ENCODE results near the gene CNOT4.
"Not testable (repeated sequence)": the region's sequence is repeated elsewhere in the genome, so short reads cannot be mapped to it uniquely, and the experiment has no call there.

CNOT4 gene

DNA sequence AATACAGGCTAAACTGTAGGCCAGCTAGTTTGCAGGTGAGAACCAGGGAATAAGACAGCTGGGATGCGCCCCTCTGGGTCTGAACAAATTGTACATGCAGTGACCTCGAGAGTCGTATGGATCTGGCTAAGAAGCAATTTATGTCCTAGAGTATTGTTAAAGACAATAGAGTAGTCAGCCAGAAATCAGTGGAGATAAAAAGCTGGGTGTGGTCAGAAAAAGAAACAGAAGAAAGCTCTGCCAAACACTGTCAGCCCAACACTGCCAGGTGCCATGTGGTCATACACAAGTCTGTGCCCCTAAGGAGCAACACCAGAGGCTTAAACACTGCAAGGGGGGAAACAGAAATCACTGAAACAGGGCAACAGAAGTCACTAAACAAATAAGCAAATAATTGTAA lies 62.2 kb downstream of the CNOT4 start:
- no peak for DNase-seq

DNA sequence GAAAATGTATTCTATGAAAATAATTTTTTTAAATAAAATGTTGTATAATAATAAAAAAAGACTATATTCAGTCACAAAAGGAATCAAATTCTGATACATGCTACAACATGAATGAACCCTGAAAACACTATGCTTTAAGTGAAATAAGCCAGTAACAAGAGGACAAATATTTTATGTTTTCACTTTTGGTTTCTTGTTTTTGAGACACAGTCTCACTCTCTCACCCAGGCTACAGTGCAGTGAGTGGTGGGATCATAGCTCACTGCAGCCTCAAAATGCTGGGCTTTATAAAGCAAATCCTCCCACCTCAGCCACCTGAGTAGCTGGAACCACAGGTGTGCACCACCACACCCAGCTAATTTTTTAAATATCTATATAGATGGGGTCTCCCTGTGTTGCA lies 64.2 kb downstream of the CNOT4 start:
- no peak for DNase-seq

DNA sequence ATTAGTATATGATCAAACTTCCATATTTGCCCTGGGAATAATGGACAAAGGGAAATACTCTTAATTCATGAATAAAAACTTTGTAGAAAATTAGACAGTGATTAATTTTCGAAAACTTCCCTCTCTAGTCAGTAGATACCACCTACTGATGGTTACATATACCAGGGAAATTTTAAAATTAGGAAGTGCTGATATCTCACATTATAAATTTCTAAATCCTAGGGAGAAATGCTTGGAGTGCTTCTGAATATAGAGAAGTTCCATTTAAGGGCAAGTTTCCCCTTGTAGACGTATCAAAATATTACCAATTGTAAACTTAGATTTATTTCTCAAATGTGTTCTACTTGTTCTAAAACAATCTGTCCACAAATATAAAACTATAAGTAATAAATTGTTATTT lies 64.6 kb downstream of the CNOT4 start:
- not testable (repeated sequence) for DNase-seq

DNA sequence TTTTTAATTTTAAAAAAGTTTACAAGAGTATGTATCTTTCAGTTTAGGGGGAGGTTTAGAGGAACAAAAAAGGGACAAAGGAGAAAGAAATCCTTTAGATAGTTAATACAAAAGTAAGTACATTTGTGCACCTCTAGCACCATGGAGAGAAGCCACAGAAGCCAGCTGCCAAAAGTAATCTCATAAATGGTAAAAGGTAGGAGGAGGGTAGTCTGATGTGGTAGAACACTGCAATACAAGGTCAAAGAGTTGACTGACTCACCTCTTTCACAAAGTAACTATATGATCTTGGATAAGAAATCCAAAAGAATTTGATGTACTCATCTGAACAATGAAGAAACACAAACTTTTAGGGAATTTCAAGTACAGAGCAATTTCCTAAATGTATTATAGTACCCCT lies 68.1 kb downstream of the CNOT4 start:
- DNase-seq = no peak

DNA sequence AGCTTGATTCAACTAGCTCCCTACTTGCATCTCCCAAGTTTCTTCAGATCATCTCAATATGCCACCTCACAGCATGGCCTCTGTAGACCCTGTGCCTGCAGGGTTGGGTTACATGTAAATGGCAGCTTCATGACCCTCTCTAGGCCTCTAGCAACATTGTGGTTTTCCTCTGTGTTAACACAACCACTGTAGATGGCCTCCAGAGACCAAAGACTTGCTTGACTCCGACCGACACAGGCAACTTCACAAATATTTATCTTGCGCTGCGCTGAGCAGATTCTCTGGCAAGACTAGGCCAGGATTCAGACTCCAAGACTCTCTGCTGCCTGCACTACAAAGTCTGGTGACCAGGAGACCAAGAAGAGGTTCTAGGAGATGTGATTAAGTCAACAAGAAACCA lies 75.9 kb downstream of the CNOT4 start:
- DNase-seq = no peak

DNA sequence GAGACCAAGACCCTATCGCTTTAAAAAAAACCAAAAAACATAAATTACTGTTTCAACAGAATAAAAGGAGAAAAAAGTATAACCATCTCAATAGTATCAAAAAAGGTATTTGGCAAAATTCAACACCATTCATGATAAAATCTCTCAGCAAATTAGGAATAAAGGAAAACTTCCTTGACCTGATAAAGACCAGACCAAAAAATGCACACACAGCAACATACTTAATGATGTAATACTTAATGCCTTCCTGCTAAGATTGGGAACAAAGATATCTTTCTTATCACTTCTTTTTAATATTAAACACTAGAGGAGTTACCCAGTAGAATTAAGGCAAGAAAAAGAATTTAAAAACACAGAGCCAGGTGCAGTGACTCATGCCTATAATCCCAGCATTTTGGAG lies 79.3 kb downstream of the CNOT4 start:
- DNase-seq = no peak

DNA sequence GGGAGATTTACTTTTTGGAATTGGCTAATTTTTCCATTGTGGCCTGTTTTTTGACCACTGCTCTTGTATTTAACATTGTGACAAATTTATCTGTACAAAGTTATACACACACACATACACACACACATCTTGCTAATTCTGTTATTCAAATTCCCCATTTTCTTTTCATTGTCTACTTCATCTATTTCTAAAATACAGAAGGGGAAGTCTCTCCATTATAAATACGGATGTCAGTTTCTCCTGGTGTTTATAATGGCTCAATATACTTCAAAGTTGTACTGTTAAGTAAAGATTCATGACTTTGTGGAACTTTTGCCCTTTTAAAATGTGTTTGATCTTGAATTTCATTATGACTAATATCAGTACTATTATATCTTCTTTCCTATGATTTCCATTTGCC lies 81.0 kb downstream of the CNOT4 start:
- DNase-seq = no peak

DNA sequence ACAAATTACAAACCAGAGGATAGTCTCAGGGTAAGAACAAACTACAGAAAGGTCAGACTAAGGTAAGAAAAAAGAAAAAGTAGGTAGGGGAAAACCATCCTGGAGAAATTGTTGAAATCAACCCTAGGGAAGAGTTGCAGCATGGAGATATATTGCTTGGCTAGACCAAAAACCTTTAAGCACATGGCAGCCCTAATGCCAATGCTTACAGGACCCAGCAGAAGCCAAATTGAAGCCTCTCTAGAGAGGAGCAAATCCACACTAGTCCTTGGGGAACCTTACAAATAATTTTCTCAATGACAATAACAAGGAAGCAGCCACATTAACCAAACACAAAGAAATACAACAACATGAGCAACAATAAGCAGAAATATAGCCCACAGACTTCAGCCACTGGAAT lies 81.9 kb downstream of the CNOT4 start:
- no peak for DNase-seq

DNA sequence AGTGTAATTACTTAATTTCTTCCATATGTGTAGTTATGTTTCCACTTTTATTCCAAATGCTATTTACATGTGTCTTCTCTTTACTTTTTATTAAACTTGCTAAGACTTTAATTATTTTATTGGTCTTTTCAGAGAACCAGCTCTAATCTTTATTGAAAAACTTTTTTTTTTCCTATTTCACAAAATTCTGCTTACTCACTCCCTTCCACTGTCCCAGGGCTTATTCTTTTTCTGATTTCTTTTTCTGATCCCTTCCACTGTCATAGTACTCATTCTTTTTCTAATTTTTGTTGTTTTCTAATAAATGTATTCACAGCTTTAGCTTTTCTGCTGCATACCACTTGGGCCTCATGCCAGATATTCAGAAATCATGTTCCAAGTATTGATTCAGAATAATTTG lies 82.7 kb downstream of the CNOT4 start:
- no peak for DNase-seq

DNA sequence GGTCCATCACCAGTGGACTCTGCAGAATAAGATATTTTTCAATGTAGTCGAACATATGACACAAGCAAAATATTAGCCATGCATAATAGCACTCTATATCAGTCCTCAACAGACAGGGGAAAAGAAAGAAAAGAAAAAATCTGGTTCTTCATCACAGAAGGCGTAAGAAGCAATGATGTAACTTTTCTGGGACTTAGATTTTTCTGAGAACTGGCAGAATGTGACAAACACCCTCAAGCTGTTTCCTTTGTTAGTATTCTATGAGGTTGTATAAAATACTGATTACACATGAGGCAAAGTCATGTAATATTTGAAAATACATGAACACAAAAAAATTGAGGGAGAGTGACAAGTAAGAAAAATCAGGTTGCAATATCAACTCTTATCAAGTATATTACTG lies 84.9 kb downstream of the CNOT4 start:
- no peak for DNase-seq

DNA sequence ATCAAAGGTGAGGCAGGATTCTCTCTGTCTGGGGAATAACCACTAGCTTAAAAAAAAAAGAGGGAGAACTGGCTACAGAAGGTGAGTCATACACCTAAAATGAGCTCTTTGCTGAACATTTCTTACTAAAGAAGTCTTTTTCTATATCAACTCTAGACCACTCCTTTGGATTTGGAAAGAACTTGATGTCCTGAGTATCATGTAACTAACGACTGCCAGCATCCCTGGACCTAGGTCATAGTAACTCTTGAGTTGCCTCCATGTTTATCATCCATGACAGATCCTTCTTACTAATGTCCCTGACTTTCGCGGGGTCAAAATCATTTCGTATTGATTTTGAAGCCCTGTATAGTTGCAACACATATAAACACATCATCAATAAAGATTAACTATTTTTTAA lies 89.1 kb downstream of the CNOT4 start:
- DNase-seq = no peak

DNA sequence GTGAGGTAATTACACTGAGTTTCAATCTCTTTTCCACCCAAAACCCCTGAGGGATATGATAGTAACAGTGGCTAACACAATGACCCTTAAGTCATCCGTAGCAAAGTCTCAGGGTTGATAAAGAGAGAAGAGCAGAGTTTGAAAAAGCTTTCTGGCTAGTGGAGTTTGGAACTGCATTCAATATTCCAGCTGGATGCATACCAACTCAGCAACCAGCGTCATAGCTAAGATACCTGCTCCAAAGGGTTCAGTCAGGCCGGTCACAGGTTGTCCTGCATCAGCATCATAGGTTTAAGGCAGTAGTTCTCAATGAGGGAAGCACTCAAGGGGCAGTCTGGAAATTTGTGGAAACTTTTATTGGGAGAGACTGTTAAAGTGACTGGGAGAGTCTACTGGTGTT lies 93.5 kb downstream of the CNOT4 start:
- no peak for DNase-seq

DNA sequence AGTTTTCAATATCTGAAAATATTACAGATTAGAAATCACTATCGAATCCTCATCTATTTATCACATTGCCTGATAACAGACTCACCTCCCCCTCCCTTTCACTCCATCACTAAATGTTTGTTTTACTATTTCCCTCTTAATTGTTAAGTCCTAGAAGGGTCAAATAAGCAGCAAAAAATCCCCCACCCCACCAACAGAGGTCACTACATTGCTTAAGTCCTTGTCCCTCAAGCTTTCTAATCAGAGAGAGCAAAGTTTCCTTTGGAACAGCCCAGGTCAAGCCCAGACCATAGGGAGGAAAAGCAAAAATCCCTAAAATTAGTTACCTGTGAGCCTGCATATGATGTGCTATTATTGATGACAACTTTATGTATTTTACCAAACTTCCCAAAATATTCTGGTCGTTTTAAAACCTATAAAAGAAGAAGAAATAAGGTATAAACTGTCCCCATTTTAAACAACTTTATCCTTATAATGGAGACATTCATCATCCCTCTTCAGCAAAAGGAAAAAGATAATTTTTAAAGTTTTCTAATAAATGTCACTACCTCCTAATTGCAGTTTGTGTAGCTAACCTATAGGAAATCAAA lies 95.0 kb downstream of the CNOT4 start:
- DNase-seq = peak; percentile 10

DNA sequence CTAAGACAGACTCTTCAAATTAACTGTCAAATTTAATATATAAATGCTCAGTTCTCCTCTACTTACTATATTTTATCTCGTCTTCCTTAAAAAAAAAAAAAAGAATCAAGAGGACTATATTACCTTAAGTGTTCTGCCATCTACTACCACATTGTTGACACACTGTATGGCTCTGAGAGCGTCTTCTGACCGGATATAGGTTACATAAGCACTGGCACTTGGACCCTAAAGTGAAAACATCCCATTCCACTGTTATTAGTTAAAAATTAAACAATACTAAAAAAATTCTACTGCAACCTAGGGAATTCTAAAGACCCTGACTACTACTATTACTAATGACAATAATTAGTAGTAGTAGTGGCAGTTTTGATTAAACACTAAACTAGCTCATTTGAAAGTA lies 95.7 kb downstream of the CNOT4 start:
- DNase-seq = no peak

DNA sequence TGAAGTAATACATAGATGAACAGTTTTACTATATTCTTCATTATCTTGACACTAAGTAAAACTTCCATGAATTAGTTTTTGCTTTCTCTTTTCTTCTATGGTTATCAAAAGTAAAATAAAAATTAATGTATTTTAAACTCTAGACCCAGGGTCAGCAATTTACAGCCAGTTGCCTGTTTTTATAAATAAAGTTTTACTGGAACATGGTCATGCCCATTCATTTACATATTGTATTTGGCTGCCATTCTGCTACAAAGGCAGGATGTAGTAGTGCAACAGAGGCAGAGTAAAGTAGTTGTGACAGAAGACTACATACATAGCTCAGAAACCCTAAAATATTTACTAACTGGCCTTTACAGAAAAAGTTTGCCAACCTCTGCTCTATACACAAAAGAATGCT lies 98.8 kb downstream of the CNOT4 start:
- DNase-seq = no peak

DNA sequence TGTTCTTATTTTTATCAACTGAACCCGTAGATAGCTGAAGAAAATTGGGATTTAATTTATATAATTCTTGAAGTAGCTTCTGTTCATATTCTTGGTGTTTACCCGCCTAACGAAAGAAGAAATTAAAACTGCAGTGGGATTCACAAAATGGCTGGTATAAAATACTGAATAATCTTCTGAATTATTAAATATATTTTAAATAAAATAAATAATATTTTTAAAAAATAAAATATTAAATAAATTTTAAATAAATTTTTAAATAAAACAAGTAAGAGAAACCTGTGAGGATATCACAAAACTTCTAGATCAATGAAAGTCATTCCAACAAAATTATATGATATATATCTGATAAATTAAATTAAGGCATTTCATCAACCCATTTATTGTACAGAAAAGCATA lies 99.4 kb downstream of the CNOT4 start:
- DNase-seq = no peak

DNA sequence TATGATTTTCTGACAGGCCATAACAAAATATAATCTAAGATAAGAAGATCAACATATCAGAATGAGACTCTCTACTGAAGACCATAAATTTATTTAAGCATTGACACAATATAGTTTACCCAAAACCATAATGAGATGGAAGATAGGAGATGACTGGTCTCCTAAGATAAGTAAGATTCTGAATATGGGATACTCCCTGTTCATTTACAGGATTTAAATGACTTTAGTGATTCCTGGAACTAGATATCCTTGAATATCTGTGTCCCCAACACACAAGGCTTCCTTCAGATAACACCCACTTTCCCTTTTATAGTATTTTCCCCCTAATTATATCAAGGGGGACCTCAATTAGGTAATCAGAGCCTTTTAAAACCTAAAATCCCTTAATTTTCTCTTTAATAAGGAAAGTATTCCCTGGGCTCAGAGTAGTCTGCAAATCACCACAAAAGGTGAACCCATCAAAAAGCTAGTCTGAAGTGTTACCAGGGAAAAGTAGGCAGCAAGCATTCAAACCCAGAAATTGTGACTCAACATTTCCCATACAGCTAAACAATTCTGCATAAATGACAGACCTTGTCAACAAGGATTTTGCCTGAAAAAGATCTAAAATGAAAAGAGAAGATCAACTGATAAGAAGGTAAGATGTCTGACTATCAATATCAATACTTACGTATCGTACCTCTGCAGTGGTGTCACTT lies 99.9 kb downstream of the CNOT4 start:
- no peak for DNase-seq

DNA sequence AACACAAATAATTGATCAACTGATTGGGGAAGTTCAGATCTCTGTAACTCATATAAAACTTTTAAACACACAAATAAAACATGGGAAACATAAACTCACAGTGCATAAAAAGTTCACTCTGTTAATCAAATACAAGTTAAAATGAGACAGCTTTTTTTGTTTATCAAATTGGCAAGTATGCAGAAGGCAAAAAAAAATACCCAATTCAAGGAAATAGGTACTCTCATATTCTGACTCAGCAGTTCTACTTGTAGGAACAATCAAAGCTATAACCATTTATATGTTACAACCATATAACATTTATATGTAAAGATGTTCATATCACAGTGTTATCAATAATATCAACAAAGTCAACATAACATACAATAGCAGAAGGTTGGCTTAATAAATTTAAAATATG lies 102.0 kb downstream of the CNOT4 start:
- no peak for DNase-seq

DNA sequence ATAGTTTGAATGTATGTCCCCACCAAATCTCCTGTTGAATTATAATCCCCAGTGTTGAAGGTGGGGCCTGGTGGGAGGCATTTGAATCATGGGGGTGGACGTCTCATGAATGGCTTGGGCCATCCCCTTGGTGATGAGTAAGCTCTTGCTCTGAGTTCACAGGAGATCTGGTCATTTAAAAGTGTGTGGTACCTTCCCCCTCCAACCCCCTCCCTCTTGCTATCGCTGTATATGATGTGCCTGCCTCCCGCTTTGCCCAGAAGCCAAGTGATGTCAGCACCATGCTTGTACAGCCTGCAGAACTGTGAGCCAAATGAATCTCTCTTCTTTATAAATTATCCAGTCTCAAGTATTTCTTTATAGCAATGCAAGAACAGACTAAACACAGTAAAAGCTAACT lies 103.0 kb downstream of the CNOT4 start:
- no peak for DNase-seq

DNA sequence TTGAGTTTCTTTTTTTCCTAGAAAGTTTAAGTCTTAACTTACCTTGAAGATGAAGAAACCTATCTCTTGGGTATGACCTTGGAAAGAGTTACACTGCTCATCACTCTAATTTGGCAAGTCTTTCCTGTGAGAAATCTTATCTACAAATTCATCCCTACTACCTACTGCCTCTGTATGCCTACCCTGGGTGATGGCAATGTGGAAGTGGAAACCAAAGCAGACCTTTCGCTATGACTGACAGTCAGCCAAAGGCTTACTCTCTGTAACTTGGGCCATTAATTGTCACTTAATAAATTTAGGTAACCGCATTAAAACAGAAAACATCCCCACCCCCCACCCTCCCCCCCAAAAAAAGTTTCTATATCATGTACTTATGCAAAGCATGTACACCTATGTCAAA lies 103.9 kb downstream of the CNOT4 start:
- DNase-seq = no peak

DNA sequence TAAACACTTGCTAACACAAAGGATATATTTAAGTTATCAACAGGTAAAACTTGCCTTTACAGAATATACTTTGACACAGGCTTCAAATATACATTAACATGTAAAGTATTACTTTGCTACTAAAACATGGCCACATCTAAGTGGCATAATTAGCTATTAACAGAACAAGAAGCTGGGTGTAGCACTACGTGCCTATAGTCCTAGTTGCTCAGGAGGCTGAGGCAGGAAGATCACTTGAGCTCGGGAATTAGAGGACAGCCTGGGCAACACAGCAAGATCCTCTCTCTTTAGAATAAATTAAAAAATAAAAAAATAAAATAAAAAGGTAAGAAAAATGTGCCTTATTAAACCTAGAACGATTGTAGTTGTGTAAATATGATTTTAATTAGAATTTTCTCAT lies 106.6 kb downstream of the CNOT4 start:
- no peak for DNase-seq

DNA sequence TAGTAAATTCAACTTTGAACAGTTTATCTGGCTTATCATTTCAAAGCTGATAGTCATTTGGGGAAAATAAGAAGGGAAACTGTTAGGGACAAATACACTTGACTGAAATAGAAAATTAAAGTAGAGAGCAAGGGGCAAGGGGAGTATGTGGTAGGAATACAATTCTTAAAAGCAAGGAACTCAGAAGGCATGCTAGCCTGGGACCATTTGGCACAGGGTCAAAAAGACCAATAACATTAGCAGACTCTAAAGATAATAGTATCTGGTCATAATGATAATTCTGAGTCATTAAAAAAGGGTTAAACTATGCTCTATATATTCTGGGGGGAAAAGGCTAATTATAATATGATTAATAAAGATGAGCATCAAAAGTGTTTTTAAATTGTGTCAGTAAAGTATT lies 112.2 kb downstream of the CNOT4 start:
- no peak for DNase-seq

DNA sequence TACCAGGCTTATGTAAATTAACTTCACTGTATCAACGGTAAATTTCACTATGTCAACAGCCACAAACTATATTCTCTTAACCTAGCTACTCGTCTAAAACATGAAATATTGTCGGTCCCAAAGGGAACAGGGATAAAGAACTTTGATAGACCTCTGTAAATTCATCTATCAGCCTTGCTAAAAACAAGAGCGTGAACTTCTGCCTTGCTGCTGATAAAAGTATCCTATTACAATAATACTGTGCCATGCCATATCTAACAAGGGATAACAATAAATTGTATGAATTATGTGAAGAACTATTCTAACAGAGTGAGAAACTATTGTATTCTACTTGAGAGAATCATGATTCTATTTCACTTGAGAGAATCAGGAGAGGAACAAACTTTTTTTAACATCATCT lies 117.2 kb downstream of the CNOT4 start:
- DNase-seq = no peak

DNA sequence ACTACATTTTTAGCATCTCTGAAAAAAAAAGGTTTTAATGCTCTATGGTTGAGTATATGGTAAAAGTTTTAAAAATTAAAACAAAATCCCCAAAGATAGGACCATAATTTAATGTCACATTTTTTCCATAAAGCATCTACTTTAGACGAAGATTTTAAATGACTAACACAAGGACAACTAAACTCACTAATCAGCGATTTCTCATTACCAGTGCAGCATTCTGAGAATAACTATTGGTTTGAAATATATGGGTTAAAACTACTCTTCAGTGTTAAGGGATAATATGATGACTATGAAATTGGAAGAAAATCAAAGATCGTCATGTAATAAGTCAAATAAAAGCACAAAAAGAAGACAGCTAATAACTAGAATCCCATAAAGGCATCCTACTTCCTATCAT lies 118.4 kb downstream of the CNOT4 start:
- DNase-seq = no peak

DNA sequence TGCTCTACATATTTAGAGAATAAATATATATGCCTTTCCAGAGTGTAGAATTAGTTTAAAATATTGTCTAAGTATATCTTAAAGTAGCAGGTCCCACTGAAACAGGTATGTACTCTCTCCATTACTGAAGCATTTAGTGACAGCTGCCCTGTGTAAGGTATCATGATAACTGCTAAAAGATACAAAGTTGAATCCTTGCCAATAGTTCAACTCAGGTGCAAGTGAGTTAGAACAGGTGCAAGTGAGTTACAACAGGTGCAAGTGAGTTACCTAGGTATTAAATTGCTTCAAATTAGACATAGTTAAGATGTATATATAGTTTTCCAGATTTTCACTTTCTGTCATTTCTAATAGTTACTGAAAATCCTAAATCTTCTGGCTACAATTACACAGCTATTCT lies 119.1 kb downstream of the CNOT4 start:
- DNase-seq = no peak

All from stimulated activated CD4-positive, alpha-beta T cell treated with anti-CD3 and anti-CD28 coated beads, Interleukin-1b, Interleukin-23, amount 100 ng/mL, for 48 hours (primary cell).